Esophagus (tissue), 2 donors: ENCODE measurements around the gene SCRN1. TPM values are rescaled to one million over a fixed set of nuclear protein-coding genes. Genes with fewer than 3 reads are reported as not detected.
A peak's percentile ranks its signal among the peaks of the same experiment; 100 is the strongest.

ENCODE experiments used
- H3K27ac ChIP-seq, 2 donors: one replicate each; pipeline ENCODE4 v1.5.1; 2013; ENCODE audit warnings: low read depth in 2 of 2, mild to moderate bottlenecking in 2 of 2, inconsistent platforms in 1 of 2, low read length in 1 of 2, moderate library complexity in 1 of 2
- H3K27me3 ChIP-seq, 2 donors: one replicate each; pipeline ENCODE4 v1.6.1; 2013; ENCODE audit warnings: low read length in 2 of 2, control low read depth in 1 of 2, mild to moderate bottlenecking in 1 of 2; ENCODE audit not compliant: insufficient read depth in 2 of 2, control insufficient read depth in 1 of 2
- H3K36me3 ChIP-seq, 2 donors: one replicate each; pipeline ENCODE4 v1.6.1; 2013; ENCODE audit warnings: low read length in 1 of 2; ENCODE audit not compliant: control insufficient read depth in 2 of 2, insufficient read depth in 2 of 2
- H3K4me1 ChIP-seq, 2 donors: one replicate each; pipeline ENCODE4 v1.6.1; 2013; ENCODE audit warnings: low read length in 1 of 2; ENCODE audit not compliant: control insufficient read depth in 2 of 2, insufficient read depth in 2 of 2
- H3K4me3 ChIP-seq, 2 donors: one replicate each; pipeline ENCODE4 v1.5.1; 2013; ENCODE audit warnings: low read length in 2 of 2, mild to moderate bottlenecking in 2 of 2, low read depth in 1 of 2, moderate library complexity in 1 of 2
- H3K9me3 ChIP-seq, 2 donors: one replicate each; pipeline ENCODE4 v1.6.1; 2013; ENCODE audit warnings: mild to moderate bottlenecking in 2 of 2, low read depth in 1 of 2, low read length in 1 of 2, moderate library complexity in 1 of 2; ENCODE audit not compliant: control insufficient read depth in 2 of 2, insufficient read depth in 1 of 2
- WGBS, 2 donors: extraction: QIAGEN DNeasy Blood & Tissue Kit; methylation state at CpG; one replicate each; pipeline ENCODE4 v1.1.7; 2013; 5-methylcytosine and 5-hydroxymethylcytosine counted together
- polyA plus RNA-seq, 2 donors: library from polyadenylated mRNA; stranded (reverse); fragments of 200-250 nt; gene quantifications; one replicate each; pipeline ENCODE4 v1.2.3, GENCODE V29; 2013
- donor health status: healthy with polysubstance abuse.
- donor health status: Bipolar disorder and iron deficiency.

The SCRN1 gene
- polyA plus RNA-seq, 2 donors = 3.0 to 8.2 TPM

- Histone ChIP-seq H3K27me3 (no peaks in the 10 kb centered on the region), H3K36me3 (peaks cover 0 to 8% of the 10 kb centered on the region in 2 donors), H3K9me3 (no peaks in the 10 kb centered on the region), H3K4me3 (no peak overlapping the region), H3K27ac (no peak overlapping the region), H3K4me1 (no peaks in the 10 kb centered on the region)
- 61 to 82% methylated on average over 7 of the region's 7 CpGs for WGBS, 2 donors
These were observed 66.5 kb downstream of the SCRN1 start for GRCh38 chr7:29922921-29923700.

GRCh38 chr7:29921404-29922010 is 68.1 kb downstream of the SCRN1 start:
- Histone ChIP-seq H3K36me3 (peaks cover 0 to 8% of the 10 kb centered on the region in 2 donors), H3K27me3 (no peaks in the 10 kb centered on the region), H3K4me3 (no peak overlapping the region), H3K9me3 (no peaks in the 10 kb centered on the region), H3K4me1 (no peaks in the 10 kb centered on the region), H3K27ac (no peak overlapping the region)
- 51 to 59% methylated on average over 4 of the region's 4 CpGs for WGBS, 2 donors

GRCh38 chr7:29920491-29920890 is 69.1 kb downstream of the SCRN1 start:
- no peaks in the 10 kb centered on the region for H3K9me3 ChIP-seq
- H3K4me3 ChIP-seq = no peak overlapping the region
- WGBS, 2 donors = 67 to 83% methylated on average over 5 of the region's 5 CpGs
- peaks cover 0 to 8% of the 10 kb centered on the region in 2 donors for H3K36me3 ChIP-seq
- no peak overlapping the region for H3K27ac ChIP-seq
- no peaks in the 10 kb centered on the region for H3K4me1 ChIP-seq
- no peaks in the 10 kb centered on the region for H3K27me3 ChIP-seq

GRCh38 chr7:29919790-29920189 is 69.8 kb downstream of the SCRN1 start:
- 83 to 87% methylated on average over 5 of the region's 5 CpGs for WGBS, 2 donors
- no peaks in the 10 kb centered on the region for H3K27me3 ChIP-seq
- H3K9me3 ChIP-seq = no peaks in the 10 kb centered on the region
- peaks cover 0 to 8% of the 10 kb centered on the region in 2 donors for H3K36me3 ChIP-seq
- no peak overlapping the region for H3K4me3 ChIP-seq
- H3K4me1 ChIP-seq = no peaks in the 10 kb centered on the region
- H3K27ac ChIP-seq = no peak overlapping the region

- 84 to 86% methylated on average over 4 of the region's 4 CpGs for WGBS, 2 donors
These were observed 70.8 kb downstream of the SCRN1 start for GRCh38 chr7:29918850-29919249.

GRCh38 chr7:29917641-29918040 is 72.0 kb downstream of the SCRN1 start:
- Histone ChIP-seq H3K9me3 (no peaks in the 10 kb centered on the region), H3K27me3 (no peaks in the 10 kb centered on the region), H3K27ac (no peak overlapping the region), H3K4me3 (no peak overlapping the region), H3K36me3 (peaks cover 0 to 3% of the 10 kb centered on the region in 2 donors), H3K4me1 (no peaks in the 10 kb centered on the region)
- 74 to 81% methylated on average over 4 of the region's 4 CpGs for WGBS, 2 donors

More at GRCh38 chr7:29918850-29919249, 70.8 kb downstream of the SCRN1 start:
- peaks cover 0 to 6% of the 10 kb centered on the region in 2 donors for H3K36me3 ChIP-seq
- H3K4me1 ChIP-seq = no peaks in the 10 kb centered on the region
- no peak overlapping the region for H3K4me3 ChIP-seq
- no peak overlapping the region for H3K27ac ChIP-seq
- H3K9me3 ChIP-seq = no peaks in the 10 kb centered on the region
- H3K27me3 ChIP-seq = no peaks in the 10 kb centered on the region

- no peaks in the 10 kb centered on the region for H3K9me3 ChIP-seq
- 56 to 58% methylated on average over 7 of the region's 7 CpGs for WGBS, 2 donors
- no peaks in the 10 kb centered on the region for H3K4me1 ChIP-seq
- peaks cover 0 to 3% of the 10 kb centered on the region in 2 donors for H3K36me3 ChIP-seq
- no peaks in the 10 kb centered on the region for H3K27me3 ChIP-seq
- H3K27ac ChIP-seq = peak overlapping the region in 1 of 2 donors; percentile 22
- no peak overlapping the region for H3K4me3 ChIP-seq
These were observed 74.0 kb downstream of the SCRN1 start for GRCh38 chr7:29915481-29916215.

GRCh38 chr7:29914180-29914579 is 75.4 kb downstream of the SCRN1 start:
- 80 to 81% methylated on average over 4 of the region's 4 CpGs for WGBS, 2 donors
- Histone ChIP-seq H3K36me3 (no peaks in the 10 kb centered on the region), H3K4me3 (no peak overlapping the region), H3K4me1 (no peaks in the 10 kb centered on the region), H3K27me3 (no peaks in the 10 kb centered on the region), H3K27ac (no peak overlapping the region), H3K9me3 (no peaks in the 10 kb centered on the region)

GRCh38 chr7:29906200-29907022 is 83.2 kb downstream of the SCRN1 start:
- H3K27ac ChIP-seq = no peak overlapping the region
- H3K27me3 ChIP-seq = no peaks in the 10 kb centered on the region
- H3K9me3 ChIP-seq = peaks cover 0 to 2% of the 10 kb centered on the region in 2 donors
- no peak overlapping the region for H3K4me3 ChIP-seq
- H3K36me3 ChIP-seq = no peaks in the 10 kb centered on the region
- H3K4me1 ChIP-seq = no peaks in the 10 kb centered on the region
- WGBS, 2 donors = 86 to 93% methylated on average over 3 of the region's 3 CpGs
